Measurements from ENCODE around the gene FAM135A.
"Not testable (repeated sequence)": the region's sequence is repeated elsewhere in the genome, so short reads cannot be mapped to it uniquely, and the experiment has no call there.

Gene FAM135A

DNA sequence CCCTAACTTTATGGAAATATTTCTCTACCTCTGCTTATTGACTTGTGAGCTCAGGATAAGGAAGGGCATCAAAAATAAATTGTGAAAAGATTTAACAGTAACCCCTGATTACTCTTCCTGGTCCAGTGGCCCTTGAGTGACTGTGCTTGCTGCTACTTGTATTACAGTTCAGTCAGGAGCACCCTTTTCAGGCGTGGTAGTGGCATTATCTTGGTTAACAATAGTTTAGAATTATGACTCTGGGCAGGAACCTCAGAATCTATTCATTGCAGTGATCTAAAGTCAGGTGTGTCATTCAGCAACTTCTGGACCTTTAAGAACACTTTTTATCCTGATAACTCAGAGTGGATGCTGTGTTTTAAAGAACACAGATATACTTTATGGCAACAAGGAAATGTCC lies 43.4 kb downstream of the FAM135A start:
- FAIRE-seq (no peak), DNase-seq (ENCODE audit: low spot score) (no peak)

DNA sequence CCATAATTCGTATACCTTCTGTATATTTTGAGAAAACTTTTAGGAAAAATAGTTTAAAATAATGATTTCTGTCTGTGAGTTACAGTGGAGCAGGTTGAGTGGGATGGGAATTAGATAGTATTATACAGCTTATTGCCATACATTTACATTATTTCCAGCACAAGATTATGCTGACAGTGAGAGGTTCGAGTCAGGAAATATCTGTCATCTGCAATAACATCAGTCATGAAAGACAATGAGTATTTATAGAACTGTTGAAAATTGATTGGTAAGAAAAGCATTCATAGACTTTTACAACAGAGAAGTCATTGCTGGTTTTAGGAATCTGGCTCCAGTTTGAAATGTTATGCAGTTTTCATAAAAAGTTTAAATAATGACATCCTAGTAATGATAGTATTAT lies 45.9 kb downstream of the FAM135A start:
- FAIRE-seq, result no peak
- no peak for DNase-seq (ENCODE audit: low spot score)

GRCh38 chr6:70459699-70460098 lies 46.4 kb downstream of the FAM135A start:
- FAIRE-seq; DNase-seq (ENCODE audit: low spot score): not testable (repeated sequence)

DNA sequence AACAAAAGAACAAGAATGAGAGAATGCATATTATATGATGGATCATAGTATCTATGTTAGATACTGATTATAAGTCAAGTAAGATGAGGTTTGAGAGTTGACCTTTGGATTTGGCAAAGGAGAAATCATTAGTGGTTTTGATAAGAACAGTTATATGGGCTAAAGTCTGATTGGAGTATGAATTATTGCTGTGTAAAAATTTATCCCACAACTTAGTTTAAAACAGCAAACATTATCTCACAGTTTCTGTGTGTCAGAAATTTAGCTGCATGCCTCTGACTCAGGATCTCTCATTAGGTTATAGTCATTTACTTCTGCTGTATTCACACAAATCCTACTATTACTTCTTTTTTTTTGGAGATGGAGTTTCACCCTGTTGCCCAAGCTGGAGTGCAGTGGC lies 56.7 kb downstream of the FAM135A start:
- FAIRE-seq (no peak), DNase-seq (ENCODE audit: low spot score) (no peak)

- DNase-seq (ENCODE audit: low spot score); FAIRE-seq: not testable (repeated sequence)
These were observed 57.2 kb downstream of the FAM135A start for GRCh38 chr6:70470510-70470909.

- DNase-seq (ENCODE audit: low spot score) (no peak), FAIRE-seq (no peak)
These were observed 61.4 kb downstream of the FAM135A start for GRCh38 chr6:70474751-70475150.

DNA sequence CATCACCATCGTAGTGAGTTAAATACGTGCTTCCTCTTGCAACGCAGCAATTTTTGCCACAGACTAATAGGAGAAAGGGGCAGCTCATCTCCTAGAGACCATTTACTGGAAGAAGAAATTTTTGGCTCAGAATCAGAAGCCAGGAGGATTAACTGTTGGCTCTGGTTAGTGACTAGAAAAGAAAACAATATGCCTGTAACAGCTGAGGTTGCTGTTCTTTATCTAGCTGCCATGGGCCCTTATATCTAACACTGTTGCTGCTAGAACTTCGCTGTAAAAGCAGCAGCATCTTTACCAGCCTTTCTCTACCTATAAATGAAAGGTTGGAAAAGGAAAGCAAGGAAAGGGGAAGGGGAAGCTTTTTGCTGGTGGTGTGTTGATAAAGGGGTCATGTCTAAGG lies 65.9 kb downstream of the FAM135A start:
- FAIRE-seq (no peak), DNase-seq (ENCODE audit: low spot score) (no peak)

- not testable (repeated sequence) for DNase-seq (ENCODE audit: low spot score); FAIRE-seq
These were observed 73.3 kb downstream of the FAM135A start for GRCh38 chr6:70486638-70487037.

GRCh38 chr6:70489364-70489763 lies 76.1 kb downstream of the FAM135A start:
- DNase-seq (ENCODE audit: low spot score) (no peak), FAIRE-seq (no peak)

GRCh38 chr6:70494833-70495232 lies 81.5 kb downstream of the FAM135A start:
- DNase-seq (ENCODE audit: low spot score) (no peak), FAIRE-seq (no peak)

GRCh38 chr6:70495790-70496189 lies 82.5 kb downstream of the FAM135A start:
- DNase-seq (ENCODE audit: low spot score); FAIRE-seq: not testable (repeated sequence)

DNA sequence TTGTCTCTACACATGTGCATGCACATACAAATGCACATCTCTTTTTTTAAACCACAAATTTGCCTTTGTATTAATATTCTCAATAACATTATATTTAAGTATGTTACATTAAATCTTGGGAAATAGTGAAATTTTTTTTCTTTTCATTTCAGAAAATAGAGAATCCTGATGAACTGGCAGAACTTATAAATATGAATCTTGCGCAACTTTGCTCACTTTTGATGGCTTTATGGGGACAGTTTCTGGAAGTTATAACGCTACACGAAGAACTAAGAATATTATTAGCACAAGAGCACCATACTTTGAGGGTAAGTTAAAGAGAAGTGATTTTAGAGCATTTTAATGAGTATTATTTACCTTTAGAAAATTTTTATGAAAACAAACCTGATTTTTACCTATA lies 89.2 kb downstream of the FAM135A start:
- FAIRE-seq (no peak), DNase-seq (ENCODE audit: low spot score) (no peak)

GRCh38 chr6:70503813-70504465 lies 90.6 kb downstream of the FAM135A start:
- no peak for DNase-seq (ENCODE audit: low spot score)
- FAIRE-seq, result no peak

DNA sequence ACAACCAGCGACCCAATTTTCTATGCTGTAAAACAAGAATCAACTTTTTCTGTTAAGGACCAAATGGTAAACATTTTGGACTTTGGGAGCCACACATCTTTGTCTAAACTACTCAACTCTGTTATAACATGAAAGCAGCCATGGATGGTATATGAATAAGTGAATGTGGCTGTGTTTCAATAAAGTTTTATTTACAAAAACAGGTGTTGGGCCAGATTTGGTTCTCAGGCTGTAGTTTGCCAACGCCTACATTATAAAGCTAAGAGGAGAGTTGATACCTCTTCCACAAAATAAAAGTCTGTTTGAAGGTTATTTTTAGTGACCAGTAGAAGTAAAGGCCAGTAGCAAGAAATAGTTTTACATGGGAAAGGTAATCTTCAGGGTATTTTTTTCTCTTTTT lies 93.0 kb downstream of the FAM135A start:
- DNase-seq (ENCODE audit: low spot score) (no peak), FAIRE-seq (no peak)

DNA sequence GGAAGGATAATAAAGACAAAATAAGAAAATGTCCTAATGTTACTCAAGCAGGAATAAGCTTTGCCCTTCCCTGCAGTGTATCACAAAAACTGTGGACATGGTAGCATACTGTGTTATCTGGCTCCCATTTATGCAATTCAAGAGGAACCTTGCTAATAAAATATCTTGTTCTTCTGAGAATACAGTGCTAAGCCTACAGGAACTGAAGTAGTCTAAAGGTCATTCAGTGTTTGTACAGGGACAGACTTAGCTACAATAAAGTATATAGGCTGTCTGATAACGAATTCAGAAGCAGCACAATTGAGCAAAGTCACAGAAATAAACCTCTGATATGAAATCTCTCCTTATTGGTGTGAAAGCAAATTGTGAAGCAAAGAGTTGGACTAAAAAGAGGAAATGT lies 93.9 kb downstream of the FAM135A start:
- FAIRE-seq, result no peak
- DNase-seq (ENCODE audit: low spot score), result no peak

GRCh38 chr6:70508953-70509352 lies 95.6 kb downstream of the FAM135A start:
- FAIRE-seq, result no peak

GRCh38 chr6:70510600-70510999 lies 97.3 kb downstream of the FAM135A start:
- DNase-seq (ENCODE audit: low spot score) (no peak), FAIRE-seq (no peak)

More at GRCh38 chr6:70508953-70509352, 95.6 kb downstream of the FAM135A start:
- DNase-seq (ENCODE audit: low spot score), result no peak

- no peak for FAIRE-seq
- DNase-seq (ENCODE audit: low spot score), result no peak
These were observed 105.4 kb downstream of the FAM135A start for GRCh38 chr6:70518723-70519122.

DNA sequence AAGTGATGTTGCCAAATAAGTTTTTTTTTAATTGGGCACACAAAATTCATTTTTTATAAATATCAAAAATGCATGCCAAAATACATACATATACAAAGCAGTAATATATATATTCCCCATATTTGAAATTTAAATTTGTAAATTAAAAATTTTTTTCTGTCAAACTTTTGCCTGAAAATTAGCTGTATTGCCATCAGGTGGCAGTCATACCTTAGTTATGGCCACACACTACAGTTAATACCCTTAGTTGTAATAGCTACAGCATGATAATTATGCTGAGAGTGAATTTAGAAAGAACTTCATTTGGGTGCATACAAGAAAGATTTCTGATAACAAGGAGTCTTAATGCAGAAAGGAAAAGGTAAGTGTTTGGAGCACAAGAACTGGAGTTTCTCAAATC lies 107.3 kb downstream of the FAM135A start:
- DNase-seq (ENCODE audit: low spot score) (peak; percentile 5), FAIRE-seq (no peak)

- FAIRE-seq (no peak), DNase-seq (ENCODE audit: low spot score) (no peak)
These were observed 111.5 kb downstream of the FAM135A start for GRCh38 chr6:70524721-70525286.

- DNase-seq (ENCODE audit: low spot score) (no peak), FAIRE-seq (no peak)
These were observed 113.9 kb downstream of the FAM135A start for GRCh38 chr6:70527071-70527737.

- DNase-seq (ENCODE audit: low spot score) (no peak), FAIRE-seq (no peak)
These were observed 116.7 kb downstream of the FAM135A start for GRCh38 chr6:70530023-70530422.

DNA sequence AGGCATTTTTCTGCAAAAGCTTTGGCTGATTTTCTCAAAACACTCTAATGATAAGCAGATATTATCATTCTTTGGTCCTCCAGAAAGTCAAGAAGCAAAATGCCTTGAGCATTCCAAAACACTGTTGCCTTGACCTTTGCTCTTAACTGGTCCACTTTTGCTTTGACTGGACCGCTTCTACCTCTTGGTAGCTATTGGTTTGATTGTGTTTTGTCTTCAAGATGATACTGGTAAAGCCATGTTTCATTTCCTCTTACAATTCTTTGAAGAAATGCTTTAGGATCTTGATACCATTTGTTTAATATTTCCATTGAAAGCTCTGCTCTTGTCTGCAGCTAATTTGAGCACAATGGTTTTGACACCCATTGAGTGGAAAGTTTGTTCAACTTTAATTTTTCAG lies 117.8 kb downstream of the FAM135A start:
- no peak for FAIRE-seq
- DNase-seq (ENCODE audit: low spot score), result no peak
